Caco-2 (cell line): ENCODE results near the gene SIK3. TPM values are rescaled to one million over a fixed set of nuclear protein-coding genes. Genes with fewer than 3 reads are reported as not detected.

ENCODE experiments used
- BruUV-seq: library from RNA; stranded (reverse); fragments of 400-500 nt; replicated peaks from 2 replicates; lab custom pipeline; 2021; lab: Mats Ljungman, UMichigan
- CTCF ChIA-PET: fragments of 300-600 bp; sonication (Branson Sonifier 250); formaldehyde crosslinking; loops from one replicate; lab custom pipeline; 2022; ENCODE audit warnings: antibody characterized with exemption; lab: Charles Lee
- POLR2A ChIA-PET: fragments of 300-600 bp; sonication (Branson Sonifier 250); formaldehyde crosslinking; loops from one replicate; lab custom pipeline; 2022; ENCODE audit warnings: antibody characterized with exemption; lab: Charles Lee
- DNase-seq, 2 experiments: peaks; one replicate each; pipeline versions ENCODE4 v3.0.0 to v3.0.0-alpha.2; 2020 to 2022
- H3K27me3 ChIP-seq: replicated peaks from 2 replicates; pipeline ENCODE4 v1.6.0; 2011; ENCODE audit warnings: low read length; ENCODE audit not compliant: control insufficient read depth, insufficient read depth
- H3K36me3 ChIP-seq: 2 replicates; pipeline ENCODE4 v1.5.1; 2011; ENCODE audit warnings: low read length; ENCODE audit not compliant: control insufficient read depth, insufficient read depth
- H3K4me1 ChIP-seq: fragments of 250-450 bp; sonication (Bioruptor Pico); 2 replicates; pipeline ENCODE4 v1.5.1; 2020; ENCODE audit warnings: mild to moderate bottlenecking
- H3K4me3 ChIP-seq: 2 replicates; pipeline ENCODE4 v1.5.1; 2011; ENCODE audit warnings: low read depth, mild to moderate bottlenecking, control low read depth, low read length
- H3K9me3 ChIP-seq: fragments of 250-450 bp; sonication (Bioruptor Pico); 2 replicates; pipeline ENCODE4 v1.5.1; 2020; ENCODE audit warnings: mild to moderate bottlenecking, moderate library complexity
- H3K27ac Mint-ChIP-seq: one replicate; pipeline ENCODE4 v1.8.0; 2022; ENCODE audit warnings: mixed read lengths; ENCODE audit not compliant: unreplicated experiment
- H3K27me3 Mint-ChIP-seq: one replicate; pipeline ENCODE4 v1.8.0; 2022; ENCODE audit warnings: mixed read lengths; ENCODE audit not compliant: insufficient read depth, unreplicated experiment
- H3K36me3 Mint-ChIP-seq: one replicate; pipeline ENCODE4 v1.8.0; 2022; ENCODE audit warnings: mild to moderate bottlenecking, mixed read lengths; ENCODE audit not compliant: insufficient read depth, unreplicated experiment
- H3K4me1 Mint-ChIP-seq: one replicate; pipeline ENCODE4 v1.8.0; 2022; ENCODE audit warnings: low read depth, mixed read lengths; ENCODE audit not compliant: unreplicated experiment
- H3K4me3 Mint-ChIP-seq: one replicate; pipeline ENCODE4 v1.8.0; 2022; ENCODE audit warnings: mild to moderate bottlenecking, moderate library complexity, mixed read lengths; ENCODE audit not compliant: unreplicated experiment
- H3K9me3 Mint-ChIP-seq: one replicate; pipeline ENCODE4 v1.8.0; 2022; ENCODE audit warnings: mixed read lengths; ENCODE audit not compliant: unreplicated experiment
- CTCF ChIP-seq, 2 experiments: fragments of 200-600 bp in 1 of 2; IDR thresholded peaks; 1 replicate in 1 of 2; 2 replicates in 1 of 2; pipeline versions ENCODE4 v1.5.1 to v1.8.0; 2011 to 2022; ENCODE audit warnings: antibody characterized with exemption in 1 of 2, control low read depth in 1 of 2, inconsistent platforms in 1 of 2, low read depth in 1 of 2, low read length in 1 of 2, mild to moderate bottlenecking in 1 of 2, moderate library complexity in 1 of 2; ENCODE audit not compliant: insufficient read depth in 1 of 2, severe bottlenecking in 1 of 2, unreplicated experiment in 1 of 2
- intact Hi-C: fragments of 100-400 bp; cut with micrococcal nuclease; formaldehyde crosslinking; loops from one replicate; pipeline ENCODE4 v1.10.0; 2022; ENCODE audit not compliant: unreplicated experiment
- total RNA-seq: library from RNA; stranded (reverse); gene quantifications from 2 replicates; pipeline ENCODE4 v1.2.3, GENCODE V29; 2022

SIK3 gene
- total RNA-seq, 1 experiment from 2014 or later, result 65.7 TPM

- intact Hi-C loops, result no loop called here
- TF ChIP-seq CTCF (IDR thresholded peaks at IDR 0.05; ENCODE audit: insufficient read depth in 1 of 2, low read depth in 1 of 2, low read length in 1 of 2, severe bottlenecking in 1 of 2, unreplicated experiment in 1 of 2), result no peak
- Histone ChIP-seq H3K4me3 (no peak overlapping the region), H3K4me1 (peaks cover 16% of the 10 kb centered on the region), H3K27me3 (no peaks in the 10 kb centered on the region), H3K36me3 (peaks cover 11% of the 10 kb centered on the region), H3K9me3 (no peaks in the 10 kb centered on the region)
- H3K27ac Mint-ChIP-seq, result no peak overlapping the region
- H3K4me1 Mint-ChIP-seq, result peaks cover 26% of the 10 kb centered on the region
- peaks cover 48% of the 10 kb centered on the region for H3K36me3 Mint-ChIP-seq
- ChIA-PET POLR2A (no interaction called here), CTCF (interaction anchor here (0.6 kb wide), 1 partner anchor 261 kb away, joined by 3 read pairs; no protein-coding TSS in a partner anchor)
- H3K9me3 Mint-ChIP-seq, result no peaks in the 10 kb centered on the region
- no peak for DNase-seq
- no TSS peak for BruUV-seq
- H3K4me3 Mint-ChIP-seq, result no peak overlapping the region
- no peaks in the 10 kb centered on the region for H3K27me3 Mint-ChIP-seq
Measured at GRCh38 chr11:116847612-116848011, 250.6 kb downstream of the SIK3 start.

- POLR2A ChIA-PET, result no interaction called here
- Mint-ChIP-seq H3K4me3 (no peak overlapping the region), H3K9me3 (no peaks in the 10 kb centered on the region), H3K36me3 (peaks cover 53% of the 10 kb centered on the region), H3K27ac (peak overlapping the region; percentile 1), H3K27me3 (no peaks in the 10 kb centered on the region), H3K4me1 (peaks cover 32% of the 10 kb centered on the region)
- no peak for TF ChIP-seq CTCF (IDR thresholded peaks at IDR 0.05; ENCODE audit: insufficient read depth in 1 of 2, low read depth in 1 of 2, low read length in 1 of 2, severe bottlenecking in 1 of 2, unreplicated experiment in 1 of 2)
- Histone ChIP-seq H3K36me3 (peaks cover 11% of the 10 kb centered on the region), H3K27me3 (no peaks in the 10 kb centered on the region), H3K4me1 (peaks cover 42% of the 10 kb centered on the region), H3K4me3 (no peak overlapping the region), H3K9me3 (no peaks in the 10 kb centered on the region)
- BruUV-seq, result no TSS peak
- DNase-seq, result no peak
- intact Hi-C loops, result no loop called here
- CTCF ChIA-PET, result no interaction called here
Measured at GRCh38 chr11:116844722-116845121, 253.5 kb downstream of the SIK3 start.

- peaks cover 11% of the 10 kb centered on the region for H3K36me3 ChIP-seq
- peaks cover 53% of the 10 kb centered on the region for H3K4me1 ChIP-seq
- Mint-ChIP-seq H3K4me1 (peaks cover 37% of the 10 kb centered on the region), H3K27ac (peak overlapping the region; percentile 93), H3K36me3 (peaks cover 53% of the 10 kb centered on the region), H3K9me3 (no peaks in the 10 kb centered on the region), H3K4me3 (no peak overlapping the region), H3K27me3 (no peaks in the 10 kb centered on the region)
- H3K4me3 ChIP-seq, result no peak overlapping the region
- no peak for TF ChIP-seq CTCF (IDR thresholded peaks at IDR 0.05; ENCODE audit: insufficient read depth in 1 of 2, low read depth in 1 of 2, low read length in 1 of 2, severe bottlenecking in 1 of 2, unreplicated experiment in 1 of 2)
- no peaks in the 10 kb centered on the region for H3K9me3 ChIP-seq
- no TSS peak for BruUV-seq
- ChIA-PET POLR2A (interaction anchor here (1.1 kb wide), 1 partner anchor 56 kb away, joined by 6 read pairs; the partner anchor contains the start of gene ZPR1), CTCF (interaction anchor here (1.2 to 1.4 kb wide), 2 partner anchors 53 to 56 kb away, joined by 6 to 15 read pairs; partner anchors contain the start of genes APOA5 and ZPR1)
- DNase-seq, result no peak
- H3K27me3 ChIP-seq, result no peaks in the 10 kb centered on the region
- intact Hi-C loops, result loop anchor here (2.0 kb wide), 2 partner anchors 15 to 33 kb away; partner anchors contain the start of gene APOC3
Measured at GRCh38 chr11:116843661-116844060, 254.6 kb downstream of the SIK3 start.
